ENCODE measurements around the gene TMEM269.

- TF ChIP-seq POLR2A (IDR thresholded peaks at IDR 0.05) (peak; percentile 87 to 93), CTCF (IDR thresholded peaks at IDR 0.05) (no peak), POLR2AphosphoS5 (IDR thresholded peaks at IDR 0.05) (peak; percentile 96), EP300 (IDR thresholded peaks at IDR 0.05) (no peak)
Observed at GRCh38 chr1:42766741-42767509, 17.9 kb upstream of the TMEM269 start, which contains the start of the genes C1orf50 and P3H1.

All from gastroesophageal sphincter (tissue), 3 donors.